ENCODE results near the gene KCNJ1. TPM values are rescaled to one million over a fixed set of nuclear protein-coding genes. Genes with fewer than 3 reads are reported as not detected.

Gene KCNJ1
- total and polyA plus RNA-seq, 2 of the 8 experiments (the other 6 are each of a cell fraction or from before 2014, with no cell fraction given): 0.17 to 0.23 TPM

GRCh38 chr11:128831174-128832120 is 35.6 kb downstream of the KCNJ1 start:
- Histone ChIP-seq H3K9ac (replicated peaks in 1 of 4; ENCODE audit: extremely low read depth in 1 of 4, low read depth in 3 of 4, low read length in 3 of 4) (no peak overlapping the region), H2BK15ac (ENCODE audit: low read length) (peak overlapping the region; percentile 36; the same call in 1 of the 2 replicates), H2AK5ac (ENCODE audit: low read depth, low read length) (no peak overlapping the region), H3K79me2 (ENCODE audit: control insufficient read depth in 1 of 2, insufficient read depth in 2 of 2, low read length in 2 of 2) (no peaks in the 10 kb centered on the region), H2BK12ac (ENCODE audit: low read depth, low read length) (no peak overlapping the region), H3K4me2 (ENCODE audit: insufficient read depth in 1 of 2, low read depth in 2 of 2, low read length in 2 of 2) (no peak overlapping the region), H3K4me1 (replicated peaks in 1 of 4; ENCODE audit: control insufficient read depth in 3 of 4, insufficient read depth in 4 of 4, low read length in 3 of 4) (no peaks in the 10 kb centered on the region), H3K9me3 (ENCODE audit: insufficient read depth in 2 of 2, low read depth in 1 of 2, low read length in 1 of 2) (no peaks in the 10 kb centered on the region), H3K27me3 (replicated peaks in 1 of 4; ENCODE audit: control insufficient read depth in 3 of 4, extremely low read depth in 1 of 4, insufficient read depth in 3 of 4, low read length in 3 of 4) (peaks cover 0 to 3% (median 0%) of the 10 kb centered on the region in 4 experiments; a peak in 3 of 7 replicates), H3K36me3 (ENCODE audit: control insufficient read depth in 2 of 4, insufficient read depth in 4 of 4, low read length in 3 of 4) (no peaks in the 10 kb centered on the region), H3K79me1 (ENCODE audit: low read depth, low read length) (no peaks in the 10 kb centered on the region), H3K27ac (ENCODE audit: low read depth, low read length) (no peak overlapping the region), H2BK5ac (ENCODE audit: low read depth, low read length) (no peak overlapping the region), H3K23ac (ENCODE audit: insufficient read length) (no peak overlapping the region), H4K20me1 (replicated peaks in 1 of 2; ENCODE audit: control insufficient read depth in 1 of 2, insufficient read depth in 2 of 2, low read length in 2 of 2) (no peaks in the 10 kb centered on the region), H3K56ac (replicated peaks; ENCODE audit: insufficient read length, low read depth, low read length) (no peak overlapping the region), H3K14ac (ENCODE audit: insufficient read length) (no peak overlapping the region), H3K18ac (ENCODE audit: extremely low read depth, low read length) (no peak overlapping the region), H4K8ac (ENCODE audit: extremely low read depth, insufficient read depth, low read length) (no peak overlapping the region), H3K4ac (replicated peaks; ENCODE audit: insufficient read length, low read depth, low read length) (no peak overlapping the region), H4K91ac (replicated peaks; ENCODE audit: insufficient read length, low read length) (no peak overlapping the region), H4K5ac (ENCODE audit: insufficient read length, low read depth, low read length) (no peak overlapping the region), H2BK20ac (ENCODE audit: low read length) (no peak overlapping the region), H3K23me2 (ENCODE audit: low read depth, low read length) (0 out of 2 replicates have a peak, but pooled peaks cover 2% of the 10 kb centered on the region), H2AFZ (ENCODE audit: low read length) (no peak overlapping the region), H2BK120ac (replicated peaks; ENCODE audit: low read depth, low read length) (no peak overlapping the region), H3K4me3 (ENCODE audit: extremely low read depth in 1 of 4, insufficient read depth in 2 of 4, low read depth in 3 of 4, low read length in 4 of 4) (no peak overlapping the region)
- FAIRE-seq: peak; percentile 98
- WGBS, 2 experiments (ENCODE audit: extremely low coverage in 1 of 2, insufficient coverage in 1 of 2, insufficient read length in 1 of 2, insufficient replicate concordance in 2 of 2, low coverage in 1 of 2, low lambda C conversion rate in 2 of 2, missing lambda C conversion rate in 1 of 2): 48% methylated on average over 14 of the region's 14 CpGs; no CpG with 5 or more reads in 1 of the 2 experiments
- POLR2A ChIA-PET (ENCODE audit: partially characterized antibody): no interaction called here
- DNase-seq (ENCODE audit: low read depth in 1 of 2, low spot score in 2 of 2): peak; percentile 66 to 91
- CTCF ChIA-PET (ENCODE audit: partially characterized antibody): interaction anchor here (0.5 to 8.9 kb wide), 84 partner anchors 7 to 1799 kb away, joined by 3 to 147 read pairs (median 4); partner anchors contain the start of gene FLI1
- TF ChIP-seq MAFK (IDR thresholded peaks at IDR 0.05; ENCODE audit: low read depth, low read length): no peak
- no peak for TF ChIP-seq GABPA (IDR thresholded peaks at IDR 0.05; ENCODE audit: borderline replicate concordance, insufficient read depth, low read length)
- TF ChIP-seq SIX5 (IDR thresholded peaks at IDR 0.05; ENCODE audit: low read depth, low read length): no peak
- TF ChIP-seq RAD21 (IDR thresholded peaks at IDR 0.05 in 1 of 2, conservative IDR thresholded peaks at IDR 0.05 in 1 of 2; ENCODE audit: low read depth in 2 of 2, low read length in 2 of 2): peak; percentile 94 to 97
- no peak for TF ChIP-seq TBP (IDR thresholded peaks at IDR 0.05; ENCODE audit: low read depth, low read length)
- no peak for TF ChIP-seq SAP30 (IDR thresholded peaks at IDR 0.05; ENCODE audit: insufficient read depth, insufficient replicate concordance, low read length)
- TF ChIP-seq CTCF (IDR thresholded peaks at IDR 0.05; ENCODE audit: control extremely low read depth in 1 of 3, insufficient read depth in 1 of 3, low read depth in 1 of 3, low read length in 3 of 3): peak; percentile 86 to 92 (median 88)
- no peak for TF ChIP-seq PHF8 (conservative IDR thresholded peaks at IDR 0.05; ENCODE audit: low read depth, low read length)

All from H1 (cell line).